Breast epithelium (tissue), 3 donors: ENCODE measurements around the gene CEP112.

Experiments
- CTCF ChIP-seq, 3 donors: fragments of 450-650 bp; IDR thresholded peaks; one replicate each; pipeline ENCODE4 v1.5.1; 2016 to 2017; ENCODE audit warnings: antibody characterized with exemption in 3 of 3, mild to moderate bottlenecking in 3 of 3, moderate library complexity in 3 of 3
- POLR2A ChIP-seq: fragments of 450-650 bp; IDR thresholded peaks from one replicate; pipeline ENCODE4 v1.6.1; 2016; ENCODE audit warnings: antibody characterized with exemption, mild to moderate bottlenecking, moderate library complexity

- no peak for TF ChIP-seq POLR2A
- TF ChIP-seq CTCF (IDR thresholded peaks at IDR 0.05) = no peak
These were observed 565.5 kb downstream of the CEP112 start for GRCh38 chr17:65626451-65626850.
